AG09319 (cell line): ENCODE results near the gene SLC13A2.
"Not testable (repeated sequence)": the region's sequence is repeated elsewhere in the genome, so short reads cannot be mapped to it uniquely, and the experiment has no call there.

Source experiments
- DNase-seq: peaks from one replicate; pipeline ENCODE4 v3.0.0-alpha.2; 2010; ENCODE audit warnings: low read depth; ENCODE audit errors: extremely low read depth
- TF ChIP-seq, protein P1 (sequence below): IDR thresholded peaks from 2 replicates; pipeline ENCODE4 v1.5.1; 2011; ENCODE audit warnings: low read depth, mild to moderate bottlenecking, inconsistent platforms, low read length, moderate library complexity

The SLC13A2 gene

DNA sequence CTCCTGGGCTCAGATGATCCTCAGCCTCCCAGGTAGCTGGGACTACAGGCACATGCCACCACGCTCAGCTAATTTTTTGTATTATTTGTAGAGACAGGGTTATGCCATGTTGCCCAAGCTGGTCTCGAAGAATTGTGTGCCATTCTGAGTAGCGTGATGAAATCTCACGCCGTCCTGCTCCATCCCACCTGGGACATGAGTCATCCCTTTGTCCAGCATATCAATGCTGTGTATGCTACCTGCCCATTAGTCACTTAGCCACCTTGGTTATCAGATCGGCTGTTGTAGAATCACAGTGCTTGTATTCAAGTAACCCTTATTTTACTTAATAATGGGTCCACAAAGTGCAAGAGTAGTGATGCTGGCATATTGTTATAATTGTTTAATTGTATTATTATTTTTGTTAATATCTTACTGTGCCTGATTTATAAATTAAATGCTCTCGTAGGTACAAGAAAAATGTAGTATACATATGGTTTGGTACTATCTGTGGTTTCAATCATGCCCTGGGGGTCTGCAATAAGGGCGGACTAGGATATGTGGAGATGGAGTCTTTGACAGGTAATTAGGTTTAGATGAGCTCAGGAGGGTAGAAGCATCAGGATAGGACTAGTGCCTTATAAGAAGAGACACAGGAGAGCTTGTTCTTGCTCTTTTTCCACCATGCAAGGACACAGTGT, 26.6 kb upstream of the SLC13A2 start:
- TF ChIP-seq, protein P1, sequence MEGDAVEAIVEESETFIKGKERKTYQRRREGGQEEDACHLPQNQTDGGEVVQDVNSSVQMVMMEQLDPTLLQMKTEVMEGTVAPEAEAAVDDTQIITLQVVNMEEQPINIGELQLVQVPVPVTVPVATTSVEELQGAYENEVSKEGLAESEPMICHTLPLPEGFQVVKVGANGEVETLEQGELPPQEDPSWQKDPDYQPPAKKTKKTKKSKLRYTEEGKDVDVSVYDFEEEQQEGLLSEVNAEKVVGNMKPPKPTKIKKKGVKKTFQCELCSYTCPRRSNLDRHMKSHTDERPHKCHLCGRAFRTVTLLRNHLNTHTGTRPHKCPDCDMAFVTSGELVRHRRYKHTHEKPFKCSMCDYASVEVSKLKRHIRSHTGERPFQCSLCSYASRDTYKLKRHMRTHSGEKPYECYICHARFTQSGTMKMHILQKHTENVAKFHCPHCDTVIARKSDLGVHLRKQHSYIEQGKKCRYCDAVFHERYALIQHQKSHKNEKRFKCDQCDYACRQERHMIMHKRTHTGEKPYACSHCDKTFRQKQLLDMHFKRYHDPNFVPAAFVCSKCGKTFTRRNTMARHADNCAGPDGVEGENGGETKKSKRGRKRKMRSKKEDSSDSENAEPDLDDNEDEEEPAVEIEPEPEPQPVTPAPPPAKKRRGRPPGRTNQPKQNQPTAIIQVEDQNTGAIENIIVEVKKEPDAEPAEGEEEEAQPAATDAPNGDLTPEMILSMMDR = no peak
- no peak for DNase-seq

DNA sequence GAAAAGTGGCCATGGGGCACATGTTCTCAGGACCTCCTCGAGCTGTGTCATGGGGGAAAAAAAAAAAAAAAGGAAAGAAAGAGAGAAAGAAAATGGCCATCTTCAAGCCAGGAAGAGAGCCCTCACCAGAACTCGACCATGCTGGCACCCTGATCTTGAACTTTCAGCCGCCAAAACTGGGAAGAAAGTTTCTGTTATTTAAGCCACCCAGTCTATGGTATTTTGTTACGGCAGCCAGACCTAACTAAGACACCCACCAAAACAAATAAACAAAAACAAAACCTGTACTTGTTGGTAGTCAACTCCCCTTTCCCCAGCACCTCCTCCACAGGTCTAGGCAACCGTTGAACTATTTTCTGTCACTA, 26.1 kb upstream of the SLC13A2 start:
- DNase-seq = no peak
- TF ChIP-seq, protein P1 = no peak

DNA sequence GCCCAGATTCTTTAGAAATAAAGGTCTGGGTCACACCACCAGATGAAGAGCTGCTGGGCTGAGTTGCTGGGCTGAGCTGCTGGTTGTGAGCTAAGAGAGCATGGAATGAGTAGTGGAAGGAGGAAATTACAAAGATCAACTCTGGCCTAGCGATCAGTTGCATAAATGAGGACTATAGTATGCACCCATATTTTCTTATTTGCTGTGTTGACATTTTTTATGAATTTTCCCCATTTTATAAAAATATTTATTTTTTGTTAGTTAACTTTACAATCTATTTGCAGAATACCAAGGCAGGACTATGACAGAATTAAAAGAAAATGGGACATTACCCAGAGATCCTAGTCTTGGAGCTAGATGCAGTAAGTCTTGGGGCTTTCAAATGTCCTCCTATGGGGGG, 23.6 kb upstream of the SLC13A2 start:
- no peak for DNase-seq
- TF ChIP-seq, protein P1 = no peak

DNA sequence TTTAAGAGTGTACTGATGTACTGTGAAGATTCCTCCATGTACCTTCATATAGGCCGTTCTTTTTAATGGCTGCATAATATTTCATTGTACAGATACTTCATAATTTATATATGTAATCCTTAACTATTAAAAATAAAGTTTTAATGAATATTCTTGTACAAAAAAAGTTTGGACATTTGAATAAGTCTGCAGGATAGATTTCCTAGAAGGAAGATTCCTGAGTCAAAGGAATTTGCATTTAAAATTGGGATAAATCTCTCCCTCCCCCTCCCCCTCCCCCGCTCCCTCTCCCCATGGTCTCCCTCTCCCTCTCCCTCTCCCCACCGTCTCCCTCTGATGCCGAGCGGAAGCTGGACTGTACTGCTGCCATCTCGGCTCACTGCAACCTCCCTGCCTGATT, 15.6 kb upstream of the SLC13A2 start:
- no peak for DNase-seq
- TF ChIP-seq, protein P1 = no peak

DNA sequence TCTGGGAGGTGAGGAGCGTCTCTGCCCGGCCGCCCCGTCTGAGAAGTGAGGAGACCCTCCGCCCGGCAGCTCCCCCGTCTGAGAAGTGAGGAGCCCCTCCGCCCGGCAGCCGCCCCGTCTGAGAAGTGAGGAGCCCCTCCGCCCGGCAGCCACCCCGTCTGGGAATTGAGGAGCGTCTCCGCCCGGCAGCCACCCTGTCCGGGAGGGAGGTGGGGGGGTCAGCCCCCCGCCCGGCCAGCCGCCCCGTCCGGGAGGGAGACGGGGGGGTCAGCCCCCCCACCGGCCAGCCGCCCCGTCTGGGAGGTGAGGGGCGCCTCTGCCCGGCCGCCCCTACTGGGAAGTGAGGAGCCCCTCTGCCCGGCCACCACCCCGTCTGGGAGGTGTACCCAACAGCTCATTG, 14.6 kb upstream of the SLC13A2 start:
- not testable (repeated sequence) for DNase-seq

DNA sequence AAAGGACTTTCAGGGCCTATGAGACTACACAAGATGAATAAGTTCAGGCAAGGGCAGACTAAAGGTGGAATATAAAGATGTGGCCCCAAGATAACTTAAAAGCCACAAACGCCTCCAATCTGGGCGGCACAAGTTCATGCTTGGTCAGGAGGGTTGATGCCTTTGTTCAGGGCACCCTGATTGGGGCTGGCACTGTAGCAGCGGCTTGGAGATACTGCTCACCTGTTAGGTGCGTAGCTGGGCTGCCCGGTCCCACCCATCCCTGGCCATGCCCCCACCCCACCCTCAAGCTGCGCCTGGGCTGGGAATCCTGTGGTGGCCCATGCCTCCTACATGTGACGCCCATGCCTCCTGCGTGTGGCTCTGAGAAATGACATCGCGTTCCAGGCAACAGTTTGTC, 12.5 kb upstream of the SLC13A2 start:
- TF ChIP-seq, protein P1 = no peak

DNA sequence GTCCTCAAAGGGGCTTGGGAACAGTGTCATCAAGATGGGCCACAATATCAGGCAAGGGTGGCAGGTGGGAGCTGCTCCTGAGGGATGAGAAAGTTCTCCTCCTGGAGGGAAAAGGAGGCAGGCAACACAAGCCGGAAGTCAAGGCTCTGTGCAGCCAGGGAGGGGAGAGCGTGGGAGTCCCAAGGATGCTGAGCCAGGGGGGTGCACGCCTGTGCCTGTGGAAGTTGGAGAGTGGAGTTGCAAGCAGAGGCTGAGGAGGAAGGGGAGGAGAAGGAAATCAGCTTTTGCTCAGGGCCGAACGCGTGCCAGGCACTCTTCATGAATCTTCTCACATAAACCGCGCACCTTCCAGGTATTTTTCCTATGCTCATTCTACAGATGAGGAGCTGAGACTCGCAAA, 7.4 kb upstream of the SLC13A2 start:
- DNase-seq = no peak
- TF ChIP-seq, protein P1 = no peak

More for the DNA sequence above, 12.5 kb upstream of the SLC13A2 start:
- no peak for DNase-seq

DNA sequence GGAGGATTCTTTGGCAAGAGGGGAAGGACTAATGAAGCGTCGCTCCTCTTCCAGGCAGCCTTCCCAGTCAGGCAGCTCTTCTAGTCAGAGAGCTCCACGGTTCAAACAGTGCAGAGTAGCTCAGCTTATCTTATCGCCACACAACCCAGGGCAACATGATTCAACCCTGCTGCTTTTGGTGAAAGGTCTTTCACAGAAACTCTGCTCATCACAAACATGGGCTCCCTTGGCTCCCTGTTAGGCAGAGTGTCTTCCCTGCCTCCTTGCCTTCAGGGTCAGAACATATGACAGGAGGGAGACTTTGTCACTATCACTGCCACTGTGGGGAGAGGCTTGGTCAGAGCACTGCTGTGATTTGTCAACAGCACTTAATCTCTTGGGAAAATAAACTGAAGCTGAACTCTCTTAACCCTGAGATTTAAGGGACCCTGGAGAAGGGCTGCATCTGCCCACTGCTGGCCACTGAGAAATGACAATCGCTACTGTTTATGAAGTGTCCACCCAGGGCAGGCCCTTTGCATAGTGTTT, 6.9 kb upstream of the SLC13A2 start:
- DNase-seq = no peak

More for the DNA sequence above, 6.9 kb upstream of the SLC13A2 start:
- TF ChIP-seq, protein P1 = no peak
